KMS-11 (cell line): ENCODE results near the gene SLC30A2.

ENCODE experiments used
- H2AFZ ChIP-seq: fragments of 200-600 bp; sonication (generic); 2 replicates; pipeline ENCODE4 v1.6.1; 2016; ENCODE audit warnings: antibody characterized with exemption, mixed run types, low read depth
- H3K27ac ChIP-seq: fragments of 200-600 bp; sonication (generic); 2 replicates; pipeline ENCODE4 v1.6.1; 2016; ENCODE audit warnings: mild to moderate bottlenecking, mixed run types
- H3K27me3 ChIP-seq: fragments of 200-600 bp; sonication (generic); 2 replicates; pipeline ENCODE4 v1.6.1; 2017; ENCODE audit warnings: mild to moderate bottlenecking, low read depth, mixed run types, moderate library complexity; ENCODE audit not compliant: insufficient read depth
- H3K36me3 ChIP-seq: fragments of 200-600 bp; sonication (generic); 2 replicates; pipeline ENCODE4 v1.6.1; 2017; ENCODE audit warnings: mild to moderate bottlenecking, mixed run types; ENCODE audit not compliant: insufficient read depth
- H3K4me1 ChIP-seq: fragments of 200-600 bp; sonication (generic); 2 replicates; pipeline ENCODE4 v1.6.1; 2016; ENCODE audit warnings: mild to moderate bottlenecking, low read depth, mixed run types; ENCODE audit not compliant: poor library complexity, severe bottlenecking
- H3K4me2 ChIP-seq: fragments of 200-600 bp; sonication (generic); 2 replicates; pipeline ENCODE4 v1.7.0; 2016; ENCODE audit warnings: mild to moderate bottlenecking, mixed run types
- H3K4me3 ChIP-seq: fragments of 200-600 bp; sonication (generic); IDR thresholded peaks from 2 replicates; pipeline ENCODE4 v1.6.1; 2017; ENCODE audit warnings: low read depth, low read length, mixed read lengths; ENCODE audit not compliant: insufficient read depth
- H3K79me2 ChIP-seq: fragments of 200-600 bp; sonication (generic); 2 replicates; pipeline ENCODE4 v1.6.1; 2016; ENCODE audit warnings: low read depth, mixed run types; ENCODE audit not compliant: insufficient read depth
- H3K9ac ChIP-seq: fragments of 200-600 bp; sonication (generic); 2 replicates; pipeline ENCODE4 v1.6.1; 2016; ENCODE audit warnings: mild to moderate bottlenecking, mixed run types
- H4K20me1 ChIP-seq: fragments of 200-600 bp; sonication (generic); 2 replicates; pipeline ENCODE4 v1.6.1; 2016; ENCODE audit warnings: mild to moderate bottlenecking, mixed run types; ENCODE audit not compliant: insufficient read depth
- TF ChIP-seq, protein P1 (sequence below): fragments of 200-600 bp; sonication (generic); conservative IDR thresholded peaks from 2 replicates; pipeline ENCODE4 v1.6.1; 2017; ENCODE audit warnings: low read depth, mild to moderate bottlenecking, antibody characterized with exemption, low read length, moderate library complexity, mixed read lengths

Gene SLC30A2

DNA sequence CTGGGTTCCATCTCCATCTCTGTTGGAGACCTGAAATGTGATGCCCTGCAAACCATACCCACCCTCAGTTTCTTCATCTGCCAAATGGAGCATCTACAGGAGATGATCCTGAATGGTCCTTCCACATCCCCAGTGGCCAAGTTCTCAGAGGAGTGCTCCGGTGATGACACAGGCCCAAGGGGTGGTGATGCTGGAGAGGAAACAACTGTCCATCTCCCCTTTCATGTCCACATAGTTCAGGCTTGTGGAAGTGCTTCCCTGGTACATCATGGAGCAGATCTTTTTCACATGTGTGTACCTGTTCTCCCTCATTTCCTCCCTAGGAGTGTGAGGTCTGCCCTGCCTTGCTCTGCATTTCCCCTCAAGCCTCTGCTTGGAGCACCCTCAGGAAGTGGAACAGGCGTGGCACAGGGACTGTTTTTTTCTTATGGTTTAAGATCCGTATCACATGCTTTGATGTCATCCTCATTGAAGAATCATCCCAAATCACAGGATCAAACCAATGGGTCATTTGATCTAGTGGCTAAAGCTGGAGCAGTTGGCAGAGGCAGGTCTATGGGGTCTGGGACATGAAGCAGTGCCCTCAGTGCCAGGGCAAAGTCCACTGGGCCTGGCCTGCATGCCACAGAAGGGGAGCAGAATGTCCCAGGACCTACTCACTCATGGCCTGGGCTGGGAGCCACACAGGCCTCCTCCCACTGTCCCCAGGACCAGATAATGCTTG lies 29.7 kb upstream of the SLC30A2 start:
- Histone ChIP-seq H3K4me2 (no peak overlapping the region), H3K79me2 (no peaks in the 10 kb centered on the region), H2AFZ (no peak overlapping the region), H3K4me1 (no peaks in the 10 kb centered on the region), H3K36me3 (no peaks in the 10 kb centered on the region), H3K4me3 (no peak overlapping the region), H3K27me3 (peaks cover under 1% of the 10 kb centered on the region; the same call in 1 of the 2 replicates), H3K9ac (no peak overlapping the region), H3K27ac (no peak overlapping the region), H4K20me1 (no peaks in the 10 kb centered on the region)
- TF ChIP-seq, protein P1, sequence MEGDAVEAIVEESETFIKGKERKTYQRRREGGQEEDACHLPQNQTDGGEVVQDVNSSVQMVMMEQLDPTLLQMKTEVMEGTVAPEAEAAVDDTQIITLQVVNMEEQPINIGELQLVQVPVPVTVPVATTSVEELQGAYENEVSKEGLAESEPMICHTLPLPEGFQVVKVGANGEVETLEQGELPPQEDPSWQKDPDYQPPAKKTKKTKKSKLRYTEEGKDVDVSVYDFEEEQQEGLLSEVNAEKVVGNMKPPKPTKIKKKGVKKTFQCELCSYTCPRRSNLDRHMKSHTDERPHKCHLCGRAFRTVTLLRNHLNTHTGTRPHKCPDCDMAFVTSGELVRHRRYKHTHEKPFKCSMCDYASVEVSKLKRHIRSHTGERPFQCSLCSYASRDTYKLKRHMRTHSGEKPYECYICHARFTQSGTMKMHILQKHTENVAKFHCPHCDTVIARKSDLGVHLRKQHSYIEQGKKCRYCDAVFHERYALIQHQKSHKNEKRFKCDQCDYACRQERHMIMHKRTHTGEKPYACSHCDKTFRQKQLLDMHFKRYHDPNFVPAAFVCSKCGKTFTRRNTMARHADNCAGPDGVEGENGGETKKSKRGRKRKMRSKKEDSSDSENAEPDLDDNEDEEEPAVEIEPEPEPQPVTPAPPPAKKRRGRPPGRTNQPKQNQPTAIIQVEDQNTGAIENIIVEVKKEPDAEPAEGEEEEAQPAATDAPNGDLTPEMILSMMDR, result no peak

DNA sequence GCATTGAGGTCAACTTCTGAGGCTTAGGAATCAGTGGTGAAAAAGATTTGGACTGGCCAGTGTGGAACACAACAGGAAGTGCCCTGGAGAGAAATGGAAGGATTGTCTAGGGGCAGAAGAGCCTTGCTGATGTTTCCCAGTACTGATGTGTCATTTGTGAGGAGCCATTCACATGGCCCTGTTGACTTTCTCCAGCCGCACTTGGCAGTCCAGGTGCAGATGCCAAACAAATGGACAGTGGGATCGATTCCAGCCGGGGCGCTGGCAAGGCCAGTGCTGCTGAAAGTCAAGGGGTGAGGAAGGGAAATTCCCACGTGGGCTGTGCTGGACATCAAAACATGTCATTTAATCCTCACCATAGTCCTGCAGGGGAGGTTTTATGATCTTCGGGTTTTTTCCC lies 26.4 kb upstream of the SLC30A2 start:
- Histone ChIP-seq H3K27me3 (peaks cover 4% of the 10 kb centered on the region; the same call in 1 of the 2 replicates), H3K4me1 (no peaks in the 10 kb centered on the region), H3K4me3 (no peak overlapping the region), H4K20me1 (no peaks in the 10 kb centered on the region), H3K79me2 (no peaks in the 10 kb centered on the region), H3K4me2 (no peak overlapping the region), H3K27ac (no peak overlapping the region), H3K36me3 (no peaks in the 10 kb centered on the region), H2AFZ (no peak overlapping the region), H3K9ac (no peak overlapping the region)
- TF ChIP-seq, protein P1, result no peak

DNA sequence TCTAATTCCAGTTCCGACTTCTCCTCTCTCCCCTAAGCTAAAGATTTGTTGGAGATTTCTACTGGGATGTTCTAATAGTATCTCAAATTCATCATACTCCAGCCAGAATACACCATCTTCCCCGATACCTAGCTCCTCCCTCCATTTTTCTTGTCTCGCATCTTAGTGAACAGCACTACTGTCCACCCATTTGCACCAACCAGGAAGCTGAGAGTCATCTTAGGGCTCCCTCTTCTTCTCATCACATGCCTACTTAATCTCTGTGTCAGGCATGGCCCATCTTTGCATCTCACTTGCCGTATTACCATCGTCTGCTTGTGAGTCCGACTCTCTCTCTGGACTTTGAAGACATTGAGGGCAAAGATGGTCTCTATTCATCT lies 25.0 kb upstream of the SLC30A2 start:
- Histone ChIP-seq H3K4me2 (no peak overlapping the region), H3K4me1 (no peaks in the 10 kb centered on the region)

DNA sequence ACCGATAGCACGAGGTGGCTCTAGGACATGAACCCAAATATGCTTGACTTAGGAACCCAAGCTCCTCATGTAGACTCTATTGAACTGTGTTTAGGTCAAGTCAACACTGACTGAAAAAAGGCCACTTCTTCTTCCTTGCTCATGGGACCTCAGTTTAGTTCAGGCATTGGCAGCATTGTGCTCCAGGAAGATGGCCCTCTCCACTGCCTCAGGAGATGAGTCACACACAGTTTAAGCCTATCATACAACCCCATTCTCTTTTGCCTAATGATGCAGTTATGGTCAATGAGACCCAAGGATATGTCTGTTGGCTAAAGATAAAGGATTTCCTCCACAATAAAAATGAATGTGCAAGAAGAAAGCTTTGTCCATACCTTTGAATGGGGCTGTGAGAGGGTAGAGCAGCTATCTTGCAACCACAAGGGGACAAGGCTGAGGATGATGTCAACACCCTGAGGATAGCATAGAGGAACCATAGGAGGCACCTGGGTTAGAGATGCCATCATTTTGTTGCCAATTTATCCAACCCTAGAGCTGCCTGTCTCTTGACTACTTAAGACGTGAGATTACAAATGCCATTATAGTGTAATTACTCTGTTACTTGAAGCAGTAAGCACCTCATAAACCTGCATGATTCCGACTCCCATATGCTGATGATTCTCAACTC lies 24.5 kb upstream of the SLC30A2 start:
- Histone ChIP-seq H3K79me2 (no peaks in the 10 kb centered on the region), H3K4me2 (no peak overlapping the region), H3K27ac (no peak overlapping the region), H4K20me1 (no peaks in the 10 kb centered on the region), H3K36me3 (no peaks in the 10 kb centered on the region), H3K27me3 (peaks cover 4% of the 10 kb centered on the region; the same call in 1 of the 2 replicates), H3K4me1 (no peaks in the 10 kb centered on the region), H2AFZ (no peak overlapping the region), H3K9ac (no peak overlapping the region), H3K4me3 (no peak overlapping the region)
- TF ChIP-seq, protein P1, result no peak

More for the DNA sequence above, 25.0 kb upstream of the SLC30A2 start:
- Histone ChIP-seq H3K27me3 (peaks cover 4% of the 10 kb centered on the region; the same call in 1 of the 2 replicates), H3K9ac (no peak overlapping the region), H3K27ac (no peak overlapping the region), H4K20me1 (no peaks in the 10 kb centered on the region), H3K36me3 (no peaks in the 10 kb centered on the region), H3K4me3 (no peak overlapping the region), H2AFZ (no peak overlapping the region), H3K79me2 (no peaks in the 10 kb centered on the region)
- TF ChIP-seq, protein P1, result no peak
